Tibial nerve (tissue), 4 donors: ENCODE measurements around the gene TRIM3.

Experiments used
- EP300 ChIP-seq, 2 donors: sonication (generic); formaldehyde crosslinking; IDR thresholded peaks; one replicate each; pipeline ENCODE4 v1.6.1; 2017; ENCODE audit warnings: antibody characterized with exemption in 2 of 2, mild to moderate bottlenecking in 1 of 2
- POLR2A ChIP-seq, 2 donors: fragments of 450-650 bp; IDR thresholded peaks; one replicate each; pipeline ENCODE4 v1.6.1; 2017; ENCODE audit warnings: antibody characterized with exemption in 2 of 2, mild to moderate bottlenecking in 2 of 2, moderate library complexity in 2 of 2
- TF ChIP-seq, protein P1 (sequence below), 5 experiments: fragments of 200-600 bp in 3 of 5; fragments of 450-650 bp in 2 of 5; sonication (generic) in 3 of 5; IDR thresholded peaks; one replicate each; pipeline ENCODE4 v1.5.1; 2016 to 2019; ENCODE audit warnings: antibody characterized with exemption in 5 of 5, mild to moderate bottlenecking in 3 of 5, moderate library complexity in 2 of 5

DNA sequence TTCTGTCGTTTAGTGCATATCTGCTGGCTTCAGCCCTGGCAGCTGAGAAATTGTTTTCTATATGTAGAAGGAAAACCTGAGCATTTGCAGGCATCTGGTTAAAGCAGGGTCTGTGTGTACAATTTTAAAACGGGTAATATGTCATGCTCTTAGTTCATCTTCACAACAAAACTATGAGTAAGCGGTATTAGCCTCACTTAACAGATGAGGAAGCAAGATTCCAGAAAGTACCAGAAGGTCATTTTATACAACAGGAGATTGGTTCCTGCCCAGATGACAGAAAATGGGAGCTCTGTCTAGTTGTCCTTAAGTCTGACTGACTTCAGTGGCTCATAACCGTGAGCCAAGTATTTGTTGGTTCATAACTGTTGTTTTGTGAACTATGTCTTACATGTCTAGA lies 8.7 kb upstream of the TRIM3 start:
- TF ChIP-seq, protein P1, sequence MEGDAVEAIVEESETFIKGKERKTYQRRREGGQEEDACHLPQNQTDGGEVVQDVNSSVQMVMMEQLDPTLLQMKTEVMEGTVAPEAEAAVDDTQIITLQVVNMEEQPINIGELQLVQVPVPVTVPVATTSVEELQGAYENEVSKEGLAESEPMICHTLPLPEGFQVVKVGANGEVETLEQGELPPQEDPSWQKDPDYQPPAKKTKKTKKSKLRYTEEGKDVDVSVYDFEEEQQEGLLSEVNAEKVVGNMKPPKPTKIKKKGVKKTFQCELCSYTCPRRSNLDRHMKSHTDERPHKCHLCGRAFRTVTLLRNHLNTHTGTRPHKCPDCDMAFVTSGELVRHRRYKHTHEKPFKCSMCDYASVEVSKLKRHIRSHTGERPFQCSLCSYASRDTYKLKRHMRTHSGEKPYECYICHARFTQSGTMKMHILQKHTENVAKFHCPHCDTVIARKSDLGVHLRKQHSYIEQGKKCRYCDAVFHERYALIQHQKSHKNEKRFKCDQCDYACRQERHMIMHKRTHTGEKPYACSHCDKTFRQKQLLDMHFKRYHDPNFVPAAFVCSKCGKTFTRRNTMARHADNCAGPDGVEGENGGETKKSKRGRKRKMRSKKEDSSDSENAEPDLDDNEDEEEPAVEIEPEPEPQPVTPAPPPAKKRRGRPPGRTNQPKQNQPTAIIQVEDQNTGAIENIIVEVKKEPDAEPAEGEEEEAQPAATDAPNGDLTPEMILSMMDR (IDR thresholded peaks at IDR 0.05) = no peak
- TF ChIP-seq POLR2A (IDR thresholded peaks at IDR 0.05) = no peak
- no peak for TF ChIP-seq EP300 (IDR thresholded peaks at IDR 0.05)
